GM23338 (cell line): Measurements from ENCODE around the gene APOL3. TPM values are rescaled to one million over a fixed set of nuclear protein-coding genes. Genes with fewer than 3 reads are reported as not detected.

Experiments
- ATAC-seq: fragments of 200-7000 bp; cut with Tn5 transposase; 3 replicates; pipeline ENCODE4 v1.9.1; 2020
- DNase-seq: peaks from one replicate; pipeline ENCODE4 v3.0.0-alpha.2; 2015; ENCODE audit warnings: low spot score
- H2AFZ ChIP-seq: fragments of 200-600 bp; sonication (generic); 2 replicates; pipeline ENCODE4 v1.8.0; 2016; ENCODE audit warnings: antibody characterized with exemption, mild to moderate bottlenecking, moderate library complexity
- H3F3A ChIP-seq: fragments of 200-600 bp; sonication (generic); replicated peaks from 2 replicates; pipeline ENCODE4 v1.8.0; 2017; ENCODE audit warnings: antibody characterized with exemption, mixed run types, low read depth
- H3K27ac ChIP-seq: fragments of 200-600 bp; sonication (generic); 2 replicates; pipeline ENCODE4 v1.6.1; 2016; ENCODE audit warnings: low read depth
- H3K27me3 ChIP-seq: fragments of 200-600 bp; sonication (generic); 2 replicates; pipeline ENCODE4 v1.8.0; 2016; ENCODE audit warnings: mild to moderate bottlenecking, mixed run types, moderate library complexity; ENCODE audit not compliant: insufficient read depth
- H3K36me3 ChIP-seq: fragments of 200-600 bp; sonication (generic); 2 replicates; pipeline ENCODE4 v1.8.0; 2016; ENCODE audit warnings: mild to moderate bottlenecking; ENCODE audit not compliant: insufficient read depth
- H3K4me1 ChIP-seq: fragments of 200-600 bp; sonication (generic); 2 replicates; pipeline ENCODE4 v1.8.0; 2016; ENCODE audit warnings: mild to moderate bottlenecking, moderate library complexity; ENCODE audit not compliant: insufficient read depth
- H3K4me2 ChIP-seq: fragments of 200-600 bp; sonication (generic); 2 replicates; pipeline ENCODE4 v1.7.1; 2017; ENCODE audit warnings: mixed run types
- H3K4me3 ChIP-seq: fragments of 200-600 bp; sonication (generic); 2 replicates; pipeline ENCODE4 v1.6.1; 2016; ENCODE audit warnings: mixed run types
- H3K79me2 ChIP-seq: fragments of 200-600 bp; sonication (generic); replicated peaks from 2 replicates; pipeline ENCODE4 v1.8.0; 2017; ENCODE audit warnings: mild to moderate bottlenecking; ENCODE audit not compliant: insufficient read depth
- H3K9me2 ChIP-seq: fragments of 200-600 bp; sonication (generic); 2 replicates; pipeline ENCODE4 v1.8.0; 2017; ENCODE audit not compliant: insufficient read depth
- H4K20me1 ChIP-seq: fragments of 200-600 bp; sonication (generic); replicated peaks from 2 replicates; pipeline ENCODE4 v1.8.0; 2017; ENCODE audit warnings: mild to moderate bottlenecking; ENCODE audit not compliant: insufficient read depth
- H3K27ac Mint-ChIP-seq: 2 replicates; pipeline ENCODE4 v1.8.0; 2020; ENCODE audit warnings: inconsistent platforms, mild to moderate bottlenecking, moderate library complexity, mixed read lengths
- H3K27me3 Mint-ChIP-seq: 3 replicates; pipeline ENCODE4 v1.8.0; 2022; ENCODE audit warnings: low read depth, mild to moderate bottlenecking, moderate library complexity, mixed read lengths, inconsistent platforms; ENCODE audit not compliant: insufficient read depth, poor library complexity
- H3K36me3 Mint-ChIP-seq: 3 replicates; pipeline ENCODE4 v1.8.0; 2021; ENCODE audit warnings: low read depth, mild to moderate bottlenecking, inconsistent platforms, moderate library complexity, mixed read lengths
- H3K4me1 Mint-ChIP-seq: 3 replicates; pipeline ENCODE4 v1.8.0; 2020; ENCODE audit warnings: mild to moderate bottlenecking, inconsistent platforms, mixed read lengths
- H3K4me3 Mint-ChIP-seq: 3 replicates; pipeline ENCODE4 v1.8.0; 2021; ENCODE audit warnings: moderate library complexity, mild to moderate bottlenecking, inconsistent platforms, mixed read lengths
- H3K9me3 Mint-ChIP-seq: 3 replicates; pipeline ENCODE4 v1.8.0; 2020; ENCODE audit warnings: moderate library complexity, mild to moderate bottlenecking, inconsistent platforms, mixed read lengths
- CTCF ChIP-seq, 2 experiments: fragments of 200-600 bp in 1 of 2; sonication (generic) in 1 of 2; conservative IDR thresholded peaks; 2 replicates each; pipeline versions ENCODE4 v1.5.1 to v1.6.1; 2016 to 2017; ENCODE audit warnings: antibody characterized with exemption in 2 of 2, low read depth in 2 of 2, mild to moderate bottlenecking in 2 of 2, moderate library complexity in 1 of 2
- ETS1 ChIP-seq: IDR thresholded peaks from 2 replicates; pipeline ENCODE4 v1.6.1; 2016; ENCODE audit warnings: antibody characterized with exemption
- EZH2 ChIP-seq: fragments of 200-600 bp; sonication (generic); IDR thresholded peaks from one replicate; pipeline ENCODE4 v1.8.0; 2017; ENCODE audit warnings: antibody characterized with exemption, mild to moderate bottlenecking, low read depth; ENCODE audit not compliant: unreplicated experiment
- EZH2phosphoT487 ChIP-seq: fragments of 200-600 bp; sonication (generic); IDR thresholded peaks from one replicate; pipeline ENCODE4 v1.8.1; 2018; ENCODE audit warnings: antibody characterized with exemption; ENCODE audit not compliant: unreplicated experiment
- JUNB ChIP-seq: IDR thresholded peaks from one replicate; pipeline ENCODE4 v1.6.1; 2016; ENCODE audit warnings: antibody characterized with exemption; ENCODE audit not compliant: unreplicated experiment
- POLR2AphosphoS5 ChIP-seq: IDR thresholded peaks from 2 replicates; pipeline ENCODE4 v1.6.1; 2016; ENCODE audit warnings: antibody characterized with exemption, low read depth
- REST ChIP-seq: IDR thresholded peaks from one replicate; pipeline ENCODE4 v1.6.1; 2018; ENCODE audit warnings: antibody characterized with exemption; ENCODE audit not compliant: unreplicated experiment
- STAT1 ChIP-seq: IDR thresholded peaks from one replicate; pipeline ENCODE4 v1.6.1; 2016; ENCODE audit warnings: antibody characterized with exemption; ENCODE audit not compliant: unreplicated experiment
- ZNF114 ChIP-seq: fragments of 250-450 bp; sonication (Bioruptor Pico); IDR thresholded peaks from 2 replicates; pipeline ENCODE4 v1.5.0; 2020; ENCODE audit warnings: mild to moderate bottlenecking, moderate library complexity
- ZNF331 ChIP-seq: fragments of 250-450 bp; sonication (Bioruptor Pico); IDR thresholded peaks from 2 replicates; pipeline ENCODE4 v1.5.0; 2020; ENCODE audit warnings: low read depth, mild to moderate bottlenecking, moderate library complexity
- ZNF462 ChIP-seq: fragments of 250-450 bp; sonication (Bioruptor Pico); IDR thresholded peaks from 2 replicates; pipeline ENCODE4 v1.5.0; 2020; ENCODE audit warnings: mild to moderate bottlenecking, moderate library complexity
- polyA plus RNA-seq: library from polyadenylated mRNA; unstranded; fragments of >200 nt; fragmentation: Nextera tagmentation; extraction: Ambion mirVana; gene quantifications from 2 replicates; pipeline ENCODE4 v1.2.1, GENCODE V29; 2016
- total RNA-seq: library from RNA; depleted of rRNA; stranded (reverse); fragments of >200 nt; shearing (Covaris generic); gene quantifications from 2 replicates; pipeline ENCODE4 v1.2.3, GENCODE V29; 2014

The APOL3 gene
- total and polyA plus RNA-seq, 2 experiments from 2014 or later = not detected

GRCh38 chr22:36125994-36126531 is 34.5 kb downstream of the APOL3 start:
- Histone ChIP-seq H3K27me3 (no peaks in the 10 kb centered on the region), H3K4me1 (peaks cover 6% of the 10 kb centered on the region; the same call in 1 of the 2 replicates), H4K20me1 (no peaks in the 10 kb centered on the region), H3K9me2 (no peaks in the 10 kb centered on the region), H3K79me2 (no peaks in the 10 kb centered on the region), H3K27ac (no peak overlapping the region), H3K4me3 (no peak overlapping the region), H3K36me3 (no peaks in the 10 kb centered on the region), H3K4me2 (no peak overlapping the region), H2AFZ (no peak overlapping the region), H3F3A (no peaks in the 10 kb centered on the region)
- H3K4me3 Mint-ChIP-seq = no peak overlapping the region
- no peak for TF ChIP-seq POLR2AphosphoS5
- TF ChIP-seq EZH2phosphoT487 = no peak
- TF ChIP-seq CTCF (conservative IDR thresholded peaks at IDR 0.05; ENCODE audit: low read depth in 2 of 2) = no peak
- TF ChIP-seq ETS1 = no peak
- TF ChIP-seq JUNB = no peak
- no peak for TF ChIP-seq ZNF114 (CRISPR knock-in tag)
- no peak for TF ChIP-seq EZH2
- no peak for TF ChIP-seq REST
- no peak for TF ChIP-seq STAT1
- TF ChIP-seq ZNF331 (CRISPR knock-in tag) = no peak
- TF ChIP-seq ZNF462 = no peak
- no peak overlapping the region for H3K27ac Mint-ChIP-seq
- H3K4me1 Mint-ChIP-seq = peaks cover 10% of the 10 kb centered on the region
- DNase-seq (no peak), ATAC-seq (no peak)
- no peaks in the 10 kb centered on the region for H3K36me3 Mint-ChIP-seq
- peaks cover 11% of the 10 kb centered on the region for H3K27me3 Mint-ChIP-seq
- no peaks in the 10 kb centered on the region for H3K9me3 Mint-ChIP-seq
